Measurements from ENCODE around the gene B3GNT7.
A peak's percentile ranks its signal among the peaks of the same experiment; 100 is the strongest.

Gene B3GNT7

DNA sequence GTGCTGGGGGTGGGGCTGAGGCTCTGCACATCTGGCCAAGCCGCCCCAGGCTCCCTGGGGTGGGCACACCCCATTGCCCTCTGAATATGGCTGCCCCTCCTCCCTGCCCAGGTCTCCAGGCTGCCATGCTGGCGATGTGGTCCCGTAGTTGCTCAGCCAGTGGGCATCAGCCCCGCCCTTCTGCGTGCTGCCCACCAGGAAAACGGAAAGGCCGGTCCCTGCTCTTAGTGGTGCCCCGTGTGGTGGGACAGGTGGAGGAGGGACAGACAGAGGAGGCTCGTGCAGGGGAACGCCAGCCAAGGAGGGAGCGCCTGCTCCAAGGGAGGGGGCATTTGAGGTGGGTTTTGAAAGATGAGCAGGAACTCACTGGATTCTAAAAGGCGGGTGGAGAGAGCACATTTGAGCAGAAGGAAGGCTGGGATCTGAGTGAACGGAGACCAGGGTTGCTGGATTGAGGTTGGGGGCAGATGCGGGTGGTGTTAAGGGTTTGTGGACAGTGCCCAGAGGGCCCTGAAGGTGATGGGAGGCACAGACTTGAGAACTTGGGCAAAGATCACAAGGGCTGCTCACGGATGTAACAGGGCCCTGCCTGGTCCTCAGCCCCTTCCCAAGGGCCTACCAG, 6.7 kb upstream of the B3GNT7 start:
- TF ChIP-seq TAF1 (IDR thresholded peaks at IDR 0.05; ENCODE audit: borderline replicate concordance, low read depth, low read length) (no peak), POLR2AphosphoS5 (IDR thresholded peaks at IDR 0.05; ENCODE audit: low read depth, low read length) (no peak), POLR2A (IDR thresholded peaks at IDR 0.05; ENCODE audit: low read depth, low read length) (no peak)
- no peak for FAIRE-seq

DNA sequence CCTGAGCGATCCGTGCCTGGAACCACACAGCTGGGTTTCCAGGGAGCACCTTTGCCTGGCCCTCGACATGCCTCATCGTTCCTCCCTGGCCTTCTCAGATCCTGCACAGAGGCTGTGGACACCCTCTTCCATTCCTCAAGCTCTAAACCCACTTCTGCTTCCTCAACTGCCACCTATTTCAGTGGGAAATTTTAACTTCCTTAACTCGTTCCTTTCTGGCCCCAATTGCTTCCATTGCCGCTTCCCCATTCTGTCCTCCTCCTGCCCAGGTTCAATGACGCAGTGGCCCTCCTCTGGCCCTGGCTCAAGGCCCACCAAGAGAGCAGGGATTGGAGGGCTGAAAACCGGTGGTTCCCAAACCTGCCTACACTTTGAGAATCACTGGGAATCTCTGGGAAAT, 4.8 kb upstream of the B3GNT7 start:
- DNase-seq (ENCODE audit: insufficient read length) (no peak), FAIRE-seq (no peak)
- TF ChIP-seq POLR2AphosphoS5 (IDR thresholded peaks at IDR 0.05; ENCODE audit: low read depth, low read length) = no peak
- TF ChIP-seq POLR2A (IDR thresholded peaks at IDR 0.05; ENCODE audit: low read depth, low read length) = no peak
- TF ChIP-seq TAF1 (IDR thresholded peaks at IDR 0.05; ENCODE audit: borderline replicate concordance, low read depth, low read length) = no peak

More for the DNA sequence above, 6.7 kb upstream of the B3GNT7 start:
- no peak for DNase-seq (ENCODE audit: insufficient read length)

DNA sequence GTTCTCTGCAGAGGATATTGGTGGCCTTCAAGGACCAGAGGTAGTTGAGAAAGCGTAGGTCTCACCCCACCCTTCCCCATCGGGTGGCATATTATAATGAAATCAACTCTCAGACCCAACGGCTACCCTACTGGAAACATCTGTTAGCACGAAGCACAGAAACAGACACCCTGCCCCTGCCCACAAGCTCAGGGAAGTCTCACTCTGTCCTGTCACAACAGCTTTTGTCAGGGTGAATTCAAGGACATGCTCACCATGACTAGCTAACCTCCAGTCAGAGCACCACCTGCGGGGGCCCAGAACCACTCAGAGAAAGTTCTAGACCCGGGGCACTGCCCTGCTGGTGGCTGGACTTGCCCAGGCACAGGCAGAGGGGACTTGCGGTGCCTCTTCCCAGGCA, 3.5 kb upstream of the B3GNT7 start:
- FAIRE-seq (peak; percentile 83), DNase-seq (ENCODE audit: insufficient read length) (no peak)
- TF ChIP-seq POLR2A (IDR thresholded peaks at IDR 0.05; ENCODE audit: low read depth, low read length) (no peak), POLR2AphosphoS5 (IDR thresholded peaks at IDR 0.05; ENCODE audit: low read depth, low read length) (no peak), TAF1 (IDR thresholded peaks at IDR 0.05; ENCODE audit: borderline replicate concordance, low read depth, low read length) (no peak)

DNA sequence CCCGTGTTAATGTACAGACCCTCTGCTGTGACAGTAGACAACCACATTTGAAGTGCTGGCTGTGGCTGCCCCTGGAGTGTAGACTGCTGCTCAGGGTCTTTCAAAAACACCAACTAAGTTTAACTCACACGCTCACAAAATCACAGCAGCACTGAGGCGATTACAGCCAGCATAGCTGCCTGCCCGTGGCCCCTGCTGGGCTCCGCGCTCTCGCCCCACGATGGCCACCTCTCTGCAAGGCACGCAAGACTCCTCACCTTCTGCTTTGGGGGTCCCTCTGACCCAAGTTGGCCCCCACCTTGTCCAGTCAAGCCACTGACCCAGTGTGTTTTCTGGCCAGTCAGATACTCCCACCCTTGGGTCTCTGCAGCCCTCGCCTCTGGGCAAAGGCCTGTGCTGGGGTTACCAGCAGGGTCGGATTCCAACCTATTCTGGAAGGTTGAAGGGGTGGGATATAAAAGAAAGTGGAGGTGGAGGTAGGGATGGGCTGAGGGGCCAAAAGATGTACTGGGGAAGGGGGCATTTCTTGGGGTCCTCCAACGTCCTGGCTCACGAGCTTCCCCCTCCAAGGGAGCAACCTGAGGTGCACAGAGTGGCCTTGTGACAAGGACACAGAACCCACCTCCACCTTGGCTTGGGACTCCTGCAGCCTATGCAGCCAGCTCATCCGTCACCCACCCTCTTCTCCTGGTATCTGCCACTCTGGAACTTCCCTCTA, 2.9 kb upstream of the B3GNT7 start:
- DNase-seq (ENCODE audit: insufficient read length) (no peak), FAIRE-seq (no peak)
- TF ChIP-seq POLR2AphosphoS5 (IDR thresholded peaks at IDR 0.05; ENCODE audit: low read depth, low read length) = no peak
- no peak for TF ChIP-seq TAF1 (IDR thresholded peaks at IDR 0.05; ENCODE audit: borderline replicate concordance, low read depth, low read length)
- no peak for TF ChIP-seq POLR2A (IDR thresholded peaks at IDR 0.05; ENCODE audit: low read depth, low read length)

DNA sequence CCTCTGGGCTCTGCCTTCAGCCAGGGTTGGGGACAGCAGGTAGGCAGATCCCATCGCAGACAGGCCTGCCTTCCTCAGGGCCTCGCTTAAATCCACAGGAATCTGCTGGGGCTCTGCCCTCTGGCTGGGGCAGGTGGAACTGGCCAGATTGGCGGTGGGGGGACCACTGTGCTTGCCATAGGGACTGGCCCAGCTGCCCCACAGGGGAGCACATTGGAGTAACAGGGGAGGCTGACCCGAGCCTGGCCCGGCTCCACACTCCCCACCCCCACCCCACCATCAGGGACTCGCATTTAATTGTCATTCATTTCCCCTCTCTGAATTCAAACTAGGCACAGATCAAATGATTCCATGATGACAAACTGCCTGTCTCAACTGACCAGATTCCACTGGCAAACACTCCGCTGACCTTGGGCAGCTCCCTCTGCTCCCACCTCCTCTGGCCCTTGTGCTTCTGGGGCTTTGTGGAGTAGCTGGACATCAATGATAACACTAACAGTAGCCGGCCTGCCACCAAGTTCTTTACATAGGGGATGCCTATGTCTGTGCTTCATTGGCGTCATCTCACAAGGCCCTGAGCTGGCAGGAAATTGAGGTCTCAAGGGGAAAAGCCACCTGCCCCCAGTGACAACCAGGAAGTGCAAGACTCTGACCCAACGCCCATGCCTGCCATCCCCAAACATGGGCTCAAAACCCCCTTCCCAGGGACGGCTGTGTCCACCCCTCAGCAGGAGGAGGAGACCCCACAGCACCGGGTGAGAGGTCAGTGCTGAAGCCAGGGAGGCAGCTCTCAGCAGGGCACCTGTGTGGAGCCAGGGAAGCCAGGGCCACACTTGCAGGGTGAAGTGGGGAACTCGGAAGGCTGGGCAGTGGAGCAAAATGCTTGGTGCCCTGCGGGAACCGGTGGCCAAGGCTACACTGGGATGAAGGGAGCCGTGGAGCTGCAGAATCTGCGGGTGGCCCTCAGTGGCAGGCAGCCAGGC, 2.1 kb upstream of the B3GNT7 start:
- TF ChIP-seq POLR2AphosphoS5 (IDR thresholded peaks at IDR 0.05; ENCODE audit: low read depth, low read length) (peak; percentile 35), TAF1 (IDR thresholded peaks at IDR 0.05; ENCODE audit: borderline replicate concordance, low read depth, low read length) (no peak; the same call in 1 of the 2 replicates), POLR2A (IDR thresholded peaks at IDR 0.05; ENCODE audit: low read depth, low read length) (peak; percentile 66)
- DNase-seq (ENCODE audit: insufficient read length) (peak; percentile 74), FAIRE-seq (no peak)

DNA sequence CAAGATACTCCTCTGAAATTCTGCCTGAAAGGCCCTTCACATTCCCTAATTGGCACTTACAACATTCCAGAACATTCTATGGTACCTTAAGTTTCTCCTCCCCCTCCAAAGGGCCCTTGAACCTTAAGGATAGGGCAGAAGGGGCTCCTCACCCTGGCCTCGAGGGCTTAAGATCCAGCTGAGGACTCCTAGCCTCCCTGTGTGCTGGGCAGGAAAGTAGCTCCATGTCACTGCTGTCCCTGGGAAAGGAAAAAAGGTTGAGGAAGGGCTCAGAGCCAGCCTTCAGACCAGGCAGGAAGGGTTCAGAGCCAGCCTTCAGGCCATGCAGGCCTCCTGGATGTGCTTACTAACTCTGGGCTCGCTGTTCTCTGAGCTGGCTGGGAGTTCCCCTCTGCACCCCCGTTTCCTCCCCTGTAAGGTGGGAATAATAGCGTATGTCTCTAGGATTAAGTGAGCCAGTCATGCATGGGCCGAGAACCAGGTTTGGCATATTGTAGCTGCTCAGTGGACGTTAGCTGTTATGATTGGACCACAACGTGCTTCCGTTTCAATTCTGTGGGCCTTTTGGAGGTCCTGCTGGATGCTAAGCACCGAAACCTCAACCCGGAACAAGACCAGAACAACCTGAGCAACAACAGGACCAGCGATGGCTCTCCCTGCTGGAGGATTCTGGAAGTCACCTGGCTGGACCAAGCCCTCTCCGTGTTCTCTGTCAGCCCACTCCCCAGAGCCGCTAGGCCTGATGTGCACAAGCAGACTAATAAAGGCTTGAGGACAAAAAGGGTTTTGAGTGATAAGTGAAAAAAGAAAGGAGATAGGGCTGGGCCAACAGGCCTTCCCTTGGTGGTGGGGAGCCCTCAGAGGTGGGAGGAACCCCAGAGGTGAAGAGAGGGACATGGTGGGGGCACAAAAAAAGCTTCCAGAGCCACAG, 1.0 kb upstream of the B3GNT7 start:
- DNase-seq (ENCODE audit: insufficient read length) (peak; percentile 80), FAIRE-seq (peak; percentile 100)
- TF ChIP-seq TAF1 (IDR thresholded peaks at IDR 0.05; ENCODE audit: borderline replicate concordance, low read depth, low read length) = peak; percentile 76; the same call in 1 of the 2 replicates
- TF ChIP-seq POLR2A (IDR thresholded peaks at IDR 0.05; ENCODE audit: low read depth, low read length) = peak; percentile 78; the same call in 1 of the 2 replicates
- peak; percentile 73 for TF ChIP-seq POLR2AphosphoS5 (IDR thresholded peaks at IDR 0.05; ENCODE audit: low read depth, low read length)

DNA sequence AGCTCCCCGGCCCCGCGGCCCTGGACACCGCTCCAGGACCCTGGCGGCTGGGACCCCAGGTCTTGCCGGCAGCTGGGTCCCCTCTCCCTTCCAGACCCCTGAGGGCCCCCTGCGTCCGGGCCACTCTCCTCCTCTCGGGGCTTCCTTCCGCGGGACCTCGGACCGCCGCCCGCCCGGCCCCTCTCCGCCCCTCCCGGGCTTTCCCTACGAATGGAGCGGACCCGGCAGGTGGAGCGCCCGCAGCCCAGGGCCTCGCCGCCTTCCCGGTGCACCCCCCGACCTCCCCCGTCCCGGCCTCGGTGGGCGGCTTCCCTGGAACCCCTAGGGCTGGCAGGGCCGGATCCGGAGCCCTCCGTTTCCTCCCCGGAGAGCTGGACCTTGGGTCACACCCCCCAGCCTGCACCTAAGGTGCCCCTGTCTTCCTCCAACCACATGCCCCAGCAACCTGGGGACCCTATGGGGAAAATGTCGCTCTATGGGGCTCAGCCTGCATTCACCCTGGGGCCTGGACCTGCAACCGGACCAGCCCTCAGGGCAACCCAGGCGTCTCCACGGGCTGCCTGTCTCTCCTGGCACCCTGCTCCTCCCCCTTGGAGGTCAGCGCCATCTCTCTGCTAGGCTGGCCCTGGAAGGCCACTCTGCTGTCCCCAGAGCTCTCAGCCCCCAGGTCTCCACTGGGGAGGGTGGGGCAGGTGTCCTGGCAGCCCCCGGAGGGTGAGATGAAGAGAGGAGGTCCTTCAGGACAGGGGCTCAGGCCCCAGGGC, 730 bp downstream of the B3GNT7 start:
- no peak for DNase-seq (ENCODE audit: insufficient read length)
- TF ChIP-seq TAF1 (IDR thresholded peaks at IDR 0.05; ENCODE audit: borderline replicate concordance, low read depth, low read length) (no peak), POLR2AphosphoS5 (IDR thresholded peaks at IDR 0.05; ENCODE audit: low read depth, low read length) (no peak), POLR2A (IDR thresholded peaks at IDR 0.05; ENCODE audit: low read depth, low read length) (no peak)
- FAIRE-seq = no peak

DNA sequence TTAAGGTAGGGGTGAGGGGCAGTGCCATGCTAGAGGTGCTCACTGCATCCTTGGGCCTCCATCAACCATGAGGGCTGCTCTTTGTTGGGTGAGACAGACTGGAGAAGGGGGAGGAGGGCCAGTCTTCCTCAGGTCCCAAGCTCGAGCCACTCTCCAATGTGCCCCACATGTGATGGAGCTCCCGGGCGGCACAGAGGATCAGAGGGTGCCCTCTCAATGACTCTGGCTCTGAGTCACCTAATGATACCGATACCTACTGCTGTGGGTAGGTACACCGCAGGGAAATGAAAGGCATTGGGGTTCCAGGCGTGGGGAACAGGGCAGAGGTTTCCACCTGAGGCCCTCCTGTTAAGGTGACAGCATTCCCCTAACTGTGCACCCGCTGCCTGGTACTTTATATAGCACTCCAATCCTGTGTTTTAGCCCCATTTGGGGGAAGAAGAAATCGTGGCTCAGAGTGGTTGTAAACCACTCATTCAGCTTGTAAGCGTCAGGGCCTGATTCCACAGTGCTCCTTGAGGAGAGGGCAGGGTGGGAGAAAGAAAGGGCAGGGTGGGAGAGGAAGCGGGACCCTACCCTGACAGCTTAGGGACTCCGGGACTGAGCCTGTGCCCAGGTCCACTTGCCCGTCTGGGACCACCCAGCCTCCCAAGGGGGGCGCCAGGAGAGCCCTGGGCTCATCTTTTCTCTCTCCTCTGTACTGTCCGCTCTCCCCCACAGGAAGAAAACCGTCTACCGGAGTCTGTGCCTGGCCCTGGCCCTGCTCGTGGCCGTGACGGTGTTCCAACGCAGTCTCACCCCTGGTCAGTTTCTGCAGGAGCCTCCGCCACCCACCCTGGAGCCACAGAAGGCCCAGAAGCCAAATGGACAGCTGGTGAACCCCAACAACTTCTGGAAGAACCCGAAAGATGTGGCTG, 1.8 kb downstream of the B3GNT7 start:
- TF ChIP-seq TAF1 (IDR thresholded peaks at IDR 0.05; ENCODE audit: borderline replicate concordance, low read depth, low read length) (no peak), POLR2AphosphoS5 (IDR thresholded peaks at IDR 0.05; ENCODE audit: low read depth, low read length) (no peak), POLR2A (IDR thresholded peaks at IDR 0.05; ENCODE audit: low read depth, low read length) (no peak)
- FAIRE-seq (no peak), DNase-seq (ENCODE audit: insufficient read length) (no peak)

DNA sequence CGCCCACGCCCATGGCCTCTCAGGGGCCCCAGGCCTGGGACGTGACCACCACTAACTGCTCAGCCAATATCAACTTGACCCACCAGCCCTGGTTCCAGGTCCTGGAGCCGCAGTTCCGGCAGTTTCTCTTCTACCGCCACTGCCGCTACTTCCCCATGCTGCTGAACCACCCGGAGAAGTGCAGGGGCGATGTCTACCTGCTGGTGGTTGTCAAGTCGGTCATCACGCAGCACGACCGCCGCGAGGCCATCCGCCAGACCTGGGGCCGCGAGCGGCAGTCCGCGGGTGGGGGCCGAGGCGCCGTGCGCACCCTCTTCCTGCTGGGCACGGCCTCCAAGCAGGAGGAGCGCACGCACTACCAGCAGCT, 2.4 kb downstream of the B3GNT7 start:
- FAIRE-seq (no peak), DNase-seq (ENCODE audit: insufficient read length) (no peak)
- no peak for TF ChIP-seq POLR2AphosphoS5 (IDR thresholded peaks at IDR 0.05; ENCODE audit: low read depth, low read length)
- no peak for TF ChIP-seq POLR2A (IDR thresholded peaks at IDR 0.05; ENCODE audit: low read depth, low read length)
- no peak for TF ChIP-seq TAF1 (IDR thresholded peaks at IDR 0.05; ENCODE audit: borderline replicate concordance, low read depth, low read length)
